Liver (tissue), 9 donors: ENCODE measurements around the gene KLF4. TPM values are rescaled to one million over a fixed set of nuclear protein-coding genes. Genes with fewer than 3 reads are reported as not detected.
"Not testable (repeated sequence)": the region's sequence is repeated elsewhere in the genome, so short reads cannot be mapped to it uniquely, and the experiment has no call there.

Source experiments
- DNase-seq: peaks from one replicate; pipeline ENCODE4 v3.0.0-alpha.2; 2017; ENCODE audit warnings: low spot score
- H3K27ac ChIP-seq, 2 donors: one replicate each; pipeline ENCODE4 v1.7.0; 2013; ENCODE audit warnings: inconsistent platforms in 2 of 2, low read length in 2 of 2, control low read depth in 1 of 2, low read depth in 1 of 2, mild to moderate bottlenecking in 1 of 2
- H3K27me3 ChIP-seq, 4 donors: one replicate each; pipeline versions ENCODE4 v1.6.1 to v1.7.0; 2013; ENCODE audit warnings: low read length in 3 of 4, inconsistent platforms in 1 of 4, mild to moderate bottlenecking in 1 of 4, moderate library complexity in 1 of 4; ENCODE audit not compliant: control insufficient read depth in 4 of 4, insufficient read depth in 4 of 4
- H3K36me3 ChIP-seq, 4 donors: one replicate each; pipeline versions ENCODE4 v1.6.1 to v1.7.0; 2013; ENCODE audit warnings: low read length in 3 of 4, mild to moderate bottlenecking in 3 of 4, low read depth in 1 of 4, moderate library complexity in 1 of 4; ENCODE audit not compliant: control insufficient read depth in 4 of 4, insufficient read depth in 3 of 4
- H3K4me1 ChIP-seq, 4 donors: one replicate each; pipeline versions ENCODE4 v1.6.1 to v1.7.0; 2013; ENCODE audit warnings: low read length in 3 of 4, mild to moderate bottlenecking in 3 of 4, moderate library complexity in 1 of 4; ENCODE audit not compliant: control insufficient read depth in 4 of 4, insufficient read depth in 4 of 4
- H3K4me3 ChIP-seq, 3 donors: one replicate each; pipeline versions ENCODE4 v1.6.1 to v1.7.0; 2013; ENCODE audit warnings: low read length in 3 of 3, control low read depth in 1 of 3, low read depth in 1 of 3, mild to moderate bottlenecking in 1 of 3
- H3K9ac ChIP-seq, 2 donors: one replicate each; pipeline ENCODE4 v1.7.0; 2013; ENCODE audit warnings: low read length in 2 of 2, mild to moderate bottlenecking in 2 of 2, moderate library complexity in 2 of 2, control low read depth in 1 of 2, low read depth in 1 of 2
- H3K9me3 ChIP-seq, 4 donors: one replicate each; pipeline versions ENCODE4 v1.6.1 to v1.7.0; 2013; ENCODE audit warnings: low read length in 3 of 4; ENCODE audit not compliant: control insufficient read depth in 4 of 4
- EGR1 ChIP-seq, 2 donors: IDR thresholded peaks; 2 replicates each; pipeline ENCODE4 v1.6.1; 2016 to 2018; ENCODE audit warnings: antibody characterized with exemption in 2 of 2, low read depth in 2 of 2
- FOXA1 ChIP-seq: IDR thresholded peaks from 2 replicates; pipeline ENCODE4 v1.6.1; 2016; ENCODE audit warnings: antibody characterized with exemption
- FOXA2 ChIP-seq: IDR thresholded peaks from 2 replicates; pipeline ENCODE4 v1.6.1; 2016; ENCODE audit warnings: antibody characterized with exemption
- HNF4G ChIP-seq: IDR thresholded peaks from 2 replicates; pipeline ENCODE4 v1.6.1; 2016; ENCODE audit warnings: antibody characterized with exemption
- JUND ChIP-seq, 2 donors: IDR thresholded peaks; 2 replicates each; pipeline ENCODE4 v1.6.1; 2016; ENCODE audit warnings: antibody characterized with exemption in 2 of 2
- RAD21 ChIP-seq, 2 donors: IDR thresholded peaks; 2 replicates each; pipeline ENCODE4 v1.6.1; 2016; ENCODE audit warnings: antibody characterized with exemption in 2 of 2, mild to moderate bottlenecking in 2 of 2
- REST ChIP-seq: IDR thresholded peaks from 2 replicates; pipeline ENCODE4 v1.6.1; 2016; ENCODE audit warnings: antibody characterized with exemption, mild to moderate bottlenecking
- RXRA ChIP-seq, 2 donors: IDR thresholded peaks; 2 replicates each; pipeline ENCODE4 v1.6.1; 2017 to 2018; ENCODE audit warnings: antibody characterized with exemption in 2 of 2, mild to moderate bottlenecking in 1 of 2
- SP1 ChIP-seq: IDR thresholded peaks from 2 replicates; pipeline ENCODE4 v1.6.1; 2018; ENCODE audit warnings: antibody characterized with exemption, mild to moderate bottlenecking
- TAF1 ChIP-seq: conservative IDR thresholded peaks from 2 replicates; pipeline ENCODE4 v1.6.1; 2016; ENCODE audit warnings: antibody characterized with exemption, mild to moderate bottlenecking
- YY1 ChIP-seq: IDR thresholded peaks from 2 replicates; pipeline ENCODE4 v1.6.1; 2016; ENCODE audit warnings: antibody characterized with exemption, mild to moderate bottlenecking
- WGBS: extraction: QIAGEN DNeasy Blood & Tissue Kit; methylation state at CpG from one replicate; pipeline ENCODE4 v1.1.7; 2013; 5-methylcytosine and 5-hydroxymethylcytosine counted together
- polyA plus RNA-seq, 2 donors: library from polyadenylated mRNA; stranded (reverse) in 1 of 2; unstranded in 1 of 2; fragments of 200-250 nt in 1 of 2; fragments of >200 nt in 1 of 2; fragmentation: Nextera tagmentation in 1 of 2; extraction: Ambion mirVana in 1 of 2; gene quantifications; one replicate each; pipeline versions ENCODE4 v1.2.1 to v1.2.3, GENCODE V29; 2013 to 2015
- total RNA-seq, 2 donors: library from RNA; depleted of rRNA; stranded (reverse); fragments of >200 nt; gene quantifications; one replicate each; pipeline ENCODE4 v1.2.3, GENCODE V29; 2014
- TF ChIP-seq, protein P1 (sequence below): fragments of 150-350 bp; IDR thresholded peaks from 2 replicates; pipeline ENCODE4 v1.5.1; 2017; ENCODE audit warnings: improper control_type of control experiment, low read depth, low read length; ENCODE audit not compliant: missing input control
- TF ChIP-seq, protein P2 (sequence below): IDR thresholded peaks from 2 replicates; pipeline ENCODE4 v1.6.1; 2016; ENCODE audit warnings: antibody characterized with exemption
- TF ChIP-seq, protein P3 (sequence below): IDR thresholded peaks from 2 replicates; pipeline ENCODE4 v1.6.1; 2016; ENCODE audit warnings: antibody characterized with exemption
- donor health status: healthy.
- donor health status: healthy.
- donor health status: healthy.
- donor health status: healthy.
- donor health status: healthy.

The KLF4 gene
- total and polyA plus RNA-seq, 4 donors = 1.1 to 7.4 (median 3.2) TPM

GRCh38 chr9:107502464-107502863 lies 12.9 kb upstream of the KLF4 start:
- H3K9ac ChIP-seq = no peak overlapping the region
- 95% methylated on average over 3 of the region's 3 CpGs for WGBS
- H3K27me3 ChIP-seq = no peaks in the 10 kb centered on the region
- TF ChIP-seq RXRA (IDR thresholded peaks at IDR 0.05) = no peak
- TF ChIP-seq, protein P1, sequence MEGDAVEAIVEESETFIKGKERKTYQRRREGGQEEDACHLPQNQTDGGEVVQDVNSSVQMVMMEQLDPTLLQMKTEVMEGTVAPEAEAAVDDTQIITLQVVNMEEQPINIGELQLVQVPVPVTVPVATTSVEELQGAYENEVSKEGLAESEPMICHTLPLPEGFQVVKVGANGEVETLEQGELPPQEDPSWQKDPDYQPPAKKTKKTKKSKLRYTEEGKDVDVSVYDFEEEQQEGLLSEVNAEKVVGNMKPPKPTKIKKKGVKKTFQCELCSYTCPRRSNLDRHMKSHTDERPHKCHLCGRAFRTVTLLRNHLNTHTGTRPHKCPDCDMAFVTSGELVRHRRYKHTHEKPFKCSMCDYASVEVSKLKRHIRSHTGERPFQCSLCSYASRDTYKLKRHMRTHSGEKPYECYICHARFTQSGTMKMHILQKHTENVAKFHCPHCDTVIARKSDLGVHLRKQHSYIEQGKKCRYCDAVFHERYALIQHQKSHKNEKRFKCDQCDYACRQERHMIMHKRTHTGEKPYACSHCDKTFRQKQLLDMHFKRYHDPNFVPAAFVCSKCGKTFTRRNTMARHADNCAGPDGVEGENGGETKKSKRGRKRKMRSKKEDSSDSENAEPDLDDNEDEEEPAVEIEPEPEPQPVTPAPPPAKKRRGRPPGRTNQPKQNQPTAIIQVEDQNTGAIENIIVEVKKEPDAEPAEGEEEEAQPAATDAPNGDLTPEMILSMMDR = no peak
- TF ChIP-seq, protein P2, sequence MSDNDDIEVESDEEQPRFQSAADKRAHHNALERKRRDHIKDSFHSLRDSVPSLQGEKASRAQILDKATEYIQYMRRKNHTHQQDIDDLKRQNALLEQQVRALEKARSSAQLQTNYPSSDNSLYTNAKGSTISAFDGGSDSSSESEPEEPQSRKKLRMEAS = no peak
- H3K36me3 ChIP-seq = no peaks in the 10 kb centered on the region
- no peak overlapping the region for H3K4me3 ChIP-seq
- peaks cover 0 to 7% (median 5%) of the 10 kb centered on the region in 4 donors for H3K9me3 ChIP-seq
- DNase-seq = no peak
- H3K27ac ChIP-seq = no peak overlapping the region
- H3K4me1 ChIP-seq = no peaks in the 10 kb centered on the region

- H3K9me3 ChIP-seq, H3K36me3 ChIP-seq, H3K4me3 ChIP-seq, DNase-seq, H3K4me1 ChIP-seq, H3K27ac ChIP-seq, H3K27me3 ChIP-seq, H3K9ac ChIP-seq: not testable (repeated sequence)
- WGBS = 96% methylated on average over 17 of the region's 17 CpGs
Measured at GRCh38 chr9:107500421-107501200, 11.0 kb upstream of the KLF4 start.

DNA sequence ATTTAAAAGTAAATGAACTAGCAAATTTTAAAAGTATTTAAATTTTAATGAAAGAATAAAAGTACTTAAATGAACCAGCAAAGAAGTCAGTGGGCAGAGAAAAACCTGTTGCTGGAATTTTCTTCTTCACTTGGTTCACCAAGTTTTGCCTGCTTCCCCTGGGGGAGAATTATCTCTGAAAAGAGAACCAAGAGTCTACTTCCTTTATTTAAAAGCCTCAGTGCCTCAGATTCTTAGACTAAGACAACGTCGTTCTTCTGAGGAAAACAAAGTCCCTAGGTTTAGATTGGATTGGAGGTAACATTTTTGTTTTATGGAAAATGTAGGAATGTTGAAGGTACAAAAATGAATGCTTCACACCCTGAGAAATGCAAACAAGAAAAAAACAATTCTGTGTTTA lies 7.4 kb upstream of the KLF4 start:
- H3K4me3 ChIP-seq = no peak overlapping the region
- H3K36me3 ChIP-seq = no peaks in the 10 kb centered on the region
- H3K9ac ChIP-seq = no peak overlapping the region
- H3K27ac ChIP-seq = no peak overlapping the region
- H3K4me1 ChIP-seq = peaks cover 0 to 3% (median under 1%) of the 10 kb centered on the region in 4 donors
- H3K9me3 ChIP-seq = no peaks in the 10 kb centered on the region
- WGBS = 56% methylated on average over 2 of the region's 2 CpGs
- H3K27me3 ChIP-seq = peaks cover 0 to 7% (median 2%) of the 10 kb centered on the region in 4 donors
- DNase-seq = no peak
- TF ChIP-seq TAF1 (no peak), RAD21 (IDR thresholded peaks at IDR 0.05) (no peak), HNF4G (no peak), JUND (IDR thresholded peaks at IDR 0.05) (no peak), SP1 (no peak), FOXA2 (no peak), REST (no peak), YY1 (no peak), EGR1 (IDR thresholded peaks at IDR 0.05; ENCODE audit: low read depth in 2 of 2) (no peak), FOXA1 (no peak)
- TF ChIP-seq, protein P3, sequence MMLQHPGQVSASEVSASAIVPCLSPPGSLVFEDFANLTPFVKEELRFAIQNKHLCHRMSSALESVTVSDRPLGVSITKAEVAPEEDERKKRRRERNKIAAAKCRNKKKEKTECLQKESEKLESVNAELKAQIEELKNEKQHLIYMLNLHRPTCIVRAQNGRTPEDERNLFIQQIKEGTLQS = no peak
- TF ChIP-seq, protein P1 = no peak
- TF ChIP-seq, protein P2 = no peak
